ENCODE measurements around the gene PRKCZ. TPM values are rescaled to one million over a fixed set of nuclear protein-coding genes. Genes with fewer than 3 reads are reported as not detected.

Gene PRKCZ
- total RNA-seq, 1 donor = 0.72 TPM

GRCh38 chr1:2036287-2036686, 13.9 kb upstream of the PRKCZ start:
- Histone ChIP-seq H3K27ac (ENCODE audit: low read depth, low read length) (no peak overlapping the region), H4K20me1 (ENCODE audit: insufficient read depth, low read length) (no peaks in the 10 kb centered on the region), H3K36me3 (ENCODE audit: insufficient read depth, low read length) (no peaks in the 10 kb centered on the region), H3K9me3 (ENCODE audit: low read depth, low read length) (no peaks in the 10 kb centered on the region), H3K4me3 (ENCODE audit: insufficient read depth, low read length) (no peak overlapping the region), H2AFZ (ENCODE audit: low read length) (no peak overlapping the region), H3K4me2 (ENCODE audit: insufficient read depth, low read length) (no peak overlapping the region), H3K4me1 (ENCODE audit: insufficient read depth, low read length) (no peaks in the 10 kb centered on the region), H3K79me2 (ENCODE audit: insufficient read depth, low read length) (no peaks in the 10 kb centered on the region), H3K27me3 (ENCODE audit: insufficient read depth, low read length) (peaks cover 4% of the 10 kb centered on the region)
- TF ChIP-seq CTCF (IDR thresholded peaks at IDR 0.05; ENCODE audit: extremely low read depth, low read depth, low read length) = no peak
- DNase-seq (ENCODE audit: insufficient read length, low spot score, missing footprints) = no peak

- no peak overlapping the region for H3K4me2 ChIP-seq (ENCODE audit: insufficient read depth, low read length)
- TF ChIP-seq CTCF (IDR thresholded peaks at IDR 0.05; ENCODE audit: extremely low read depth, low read depth, low read length) = no peak
- H3K27me3 ChIP-seq (ENCODE audit: insufficient read depth, low read length) = peaks cover 4% of the 10 kb centered on the region
- H3K79me2 ChIP-seq (ENCODE audit: insufficient read depth, low read length) = no peaks in the 10 kb centered on the region
- no peak for DNase-seq (ENCODE audit: insufficient read length, low spot score, missing footprints)
- no peaks in the 10 kb centered on the region for H3K4me1 ChIP-seq (ENCODE audit: insufficient read depth, low read length)
- H3K27ac ChIP-seq (ENCODE audit: low read depth, low read length) = no peak overlapping the region
- no peaks in the 10 kb centered on the region for H3K9me3 ChIP-seq (ENCODE audit: low read depth, low read length)
- no peak overlapping the region for H3K4me3 ChIP-seq (ENCODE audit: insufficient read depth, low read length)
- no peaks in the 10 kb centered on the region for H4K20me1 ChIP-seq (ENCODE audit: insufficient read depth, low read length)
- no peaks in the 10 kb centered on the region for H3K36me3 ChIP-seq (ENCODE audit: insufficient read depth, low read length)
- H2AFZ ChIP-seq (ENCODE audit: low read length) = no peak overlapping the region
Observed at GRCh38 chr1:2037314-2037979, 12.8 kb upstream of the PRKCZ start.

GRCh38 chr1:2038229-2038628, 12.0 kb upstream of the PRKCZ start:
- Histone ChIP-seq H3K4me2 (ENCODE audit: insufficient read depth, low read length) (no peak overlapping the region), H3K27me3 (ENCODE audit: insufficient read depth, low read length) (peaks cover 4% of the 10 kb centered on the region), H3K36me3 (ENCODE audit: insufficient read depth, low read length) (no peaks in the 10 kb centered on the region), H3K79me2 (ENCODE audit: insufficient read depth, low read length) (no peaks in the 10 kb centered on the region), H3K27ac (ENCODE audit: low read depth, low read length) (no peak overlapping the region), H3K9me3 (ENCODE audit: low read depth, low read length) (no peaks in the 10 kb centered on the region), H2AFZ (ENCODE audit: low read length) (no peak overlapping the region), H4K20me1 (ENCODE audit: insufficient read depth, low read length) (no peaks in the 10 kb centered on the region), H3K4me3 (ENCODE audit: insufficient read depth, low read length) (no peak overlapping the region), H3K4me1 (ENCODE audit: insufficient read depth, low read length) (no peaks in the 10 kb centered on the region)
- no peak for TF ChIP-seq CTCF (IDR thresholded peaks at IDR 0.05; ENCODE audit: extremely low read depth, low read depth, low read length)
- DNase-seq (ENCODE audit: insufficient read length, low spot score, missing footprints) = no peak

GRCh38 chr1:2039251-2039650, 11.0 kb upstream of the PRKCZ start:
- H3K4me1 ChIP-seq (ENCODE audit: insufficient read depth, low read length) = no peaks in the 10 kb centered on the region
- no peak for TF ChIP-seq CTCF (IDR thresholded peaks at IDR 0.05; ENCODE audit: extremely low read depth, low read depth, low read length)
- H4K20me1 ChIP-seq (ENCODE audit: insufficient read depth, low read length) = no peaks in the 10 kb centered on the region
- H3K36me3 ChIP-seq (ENCODE audit: insufficient read depth, low read length) = no peaks in the 10 kb centered on the region
- no peak overlapping the region for H3K4me3 ChIP-seq (ENCODE audit: insufficient read depth, low read length)
- no peaks in the 10 kb centered on the region for H3K79me2 ChIP-seq (ENCODE audit: insufficient read depth, low read length)
- H3K27ac ChIP-seq (ENCODE audit: low read depth, low read length) = no peak overlapping the region
- H3K27me3 ChIP-seq (ENCODE audit: insufficient read depth, low read length) = peaks cover 4% of the 10 kb centered on the region
- no peak for DNase-seq (ENCODE audit: insufficient read length, low spot score, missing footprints)
- no peaks in the 10 kb centered on the region for H3K9me3 ChIP-seq (ENCODE audit: low read depth, low read length)
- no peak overlapping the region for H2AFZ ChIP-seq (ENCODE audit: low read length)
- H3K4me2 ChIP-seq (ENCODE audit: insufficient read depth, low read length) = no peak overlapping the region

Measured in osteoblast (primary cell).